ENCODE results near the gene DLG1. TPM values are rescaled to one million over a fixed set of nuclear protein-coding genes. Genes with fewer than 3 reads are reported as not detected.

DLG1 gene
- total and polyA plus RNA-seq, 2 experiments from 2014 or later: 27.6 to 98.0 TPM

DNA sequence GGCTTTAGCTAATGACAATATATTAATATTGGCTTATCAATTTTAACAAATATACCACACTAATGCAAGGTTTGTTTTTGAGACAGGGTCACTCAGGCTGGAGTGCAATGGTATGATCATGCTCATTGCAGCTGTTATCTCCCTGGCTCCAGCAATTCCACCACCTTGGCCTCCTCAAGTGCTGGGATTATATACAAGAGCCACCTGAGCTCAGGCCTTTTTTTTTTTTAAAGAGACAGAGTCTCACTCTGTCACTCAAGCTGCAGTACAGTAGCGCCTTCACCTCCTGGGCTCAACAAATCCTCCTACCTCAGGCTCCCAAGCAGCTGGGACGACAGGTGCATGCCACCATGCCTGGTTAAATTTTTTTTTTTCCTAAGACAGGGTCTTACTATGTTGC, 11.7 kb downstream of the DLG1 start:
- Histone ChIP-seq H3K79me2 (replicated peaks; ENCODE audit: insufficient read depth) (peaks cover 94% of the 10 kb centered on the region), H3K9me2 (ENCODE audit: insufficient read depth) (no peaks in the 10 kb centered on the region), H3K27me3 (ENCODE audit: insufficient read depth) (no peaks in the 10 kb centered on the region), H4K20me1 (replicated peaks; ENCODE audit: insufficient read depth) (peaks cover 12% of the 10 kb centered on the region), H3F3A (replicated peaks; ENCODE audit: low read depth) (no peaks in the 10 kb centered on the region), H3K4me1 (ENCODE audit: insufficient read depth) (no peaks in the 10 kb centered on the region), H2AFZ (no peak overlapping the region), H3K36me3 (ENCODE audit: insufficient read depth) (peaks cover 8% of the 10 kb centered on the region; the same call in 1 of the 2 replicates), H3K4me2 (no peak overlapping the region), H3K4me3 (no peak overlapping the region), H3K27ac (ENCODE audit: low read depth) (no peak overlapping the region)
- H3K27me3 Mint-ChIP-seq (ENCODE audit: insufficient read depth, low read depth, poor library complexity): no peaks in the 10 kb centered on the region
- TF ChIP-seq EZH2 (IDR thresholded peaks at IDR 0.05; ENCODE audit: low read depth, unreplicated experiment): no peak
- H3K9me3 Mint-ChIP-seq: peaks cover 4% of the 10 kb centered on the region
- DNase-seq (ENCODE audit: low spot score) (no peak), ATAC-seq (no peak)
- no peak overlapping the region for H3K27ac Mint-ChIP-seq
- H3K36me3 Mint-ChIP-seq (ENCODE audit: low read depth): peaks cover 53% of the 10 kb centered on the region
- no peaks in the 10 kb centered on the region for H3K4me1 Mint-ChIP-seq
- no peak overlapping the region for H3K4me3 Mint-ChIP-seq

GRCh38 chr3:197285557-197285956, 12.9 kb downstream of the DLG1 start:
- Mint-ChIP-seq H3K4me1 (no peaks in the 10 kb centered on the region), H3K4me3 (no peak overlapping the region), H3K36me3 (ENCODE audit: low read depth) (peaks cover 56% of the 10 kb centered on the region), H3K27ac (no peak overlapping the region), H3K27me3 (ENCODE audit: insufficient read depth, low read depth, poor library complexity) (no peaks in the 10 kb centered on the region), H3K9me3 (peaks cover 4% of the 10 kb centered on the region)
- no peak overlapping the region for H3K27ac ChIP-seq (ENCODE audit: low read depth)
- peaks cover 93% of the 10 kb centered on the region for H3K79me2 ChIP-seq (replicated peaks; ENCODE audit: insufficient read depth)
- H3K4me2 ChIP-seq: no peak overlapping the region
- H3K4me1 ChIP-seq (ENCODE audit: insufficient read depth): no peaks in the 10 kb centered on the region
- DNase-seq (ENCODE audit: low spot score): no peak
- H3K27me3 ChIP-seq (ENCODE audit: insufficient read depth): no peaks in the 10 kb centered on the region
- H3K36me3 ChIP-seq (ENCODE audit: insufficient read depth): peaks cover 8% of the 10 kb centered on the region; the same call in 1 of the 2 replicates
- H2AFZ ChIP-seq: no peak overlapping the region
- H4K20me1 ChIP-seq (replicated peaks; ENCODE audit: insufficient read depth): peaks cover 12% of the 10 kb centered on the region
- no peak overlapping the region for H3K4me3 ChIP-seq
- no peak for ATAC-seq
- no peaks in the 10 kb centered on the region for H3K9me2 ChIP-seq (ENCODE audit: insufficient read depth)
- H3F3A ChIP-seq (replicated peaks; ENCODE audit: low read depth): no peaks in the 10 kb centered on the region
- TF ChIP-seq EZH2phosphoT487 (IDR thresholded peaks at IDR 0.05; ENCODE audit: unreplicated experiment) (no peak), POLR2AphosphoS5 (IDR thresholded peaks at IDR 0.05; ENCODE audit: low read depth) (no peak), CTCF (conservative IDR thresholded peaks at IDR 0.05; ENCODE audit: low read depth in 2 of 2) (no peak), JUNB (IDR thresholded peaks at IDR 0.05; ENCODE audit: unreplicated experiment) (no peak), ZNF462 (CRISPR knock-in tag; IDR thresholded peaks at IDR 0.05) (no peak), NANOG (IDR thresholded peaks at IDR 0.05; ENCODE audit: borderline replicate concordance) (no peak), EZH2 (IDR thresholded peaks at IDR 0.05; ENCODE audit: low read depth, unreplicated experiment) (no peak), STAT1 (IDR thresholded peaks at IDR 0.05; ENCODE audit: unreplicated experiment) (no peak)
- TF ChIP-seq, protein P1, sequence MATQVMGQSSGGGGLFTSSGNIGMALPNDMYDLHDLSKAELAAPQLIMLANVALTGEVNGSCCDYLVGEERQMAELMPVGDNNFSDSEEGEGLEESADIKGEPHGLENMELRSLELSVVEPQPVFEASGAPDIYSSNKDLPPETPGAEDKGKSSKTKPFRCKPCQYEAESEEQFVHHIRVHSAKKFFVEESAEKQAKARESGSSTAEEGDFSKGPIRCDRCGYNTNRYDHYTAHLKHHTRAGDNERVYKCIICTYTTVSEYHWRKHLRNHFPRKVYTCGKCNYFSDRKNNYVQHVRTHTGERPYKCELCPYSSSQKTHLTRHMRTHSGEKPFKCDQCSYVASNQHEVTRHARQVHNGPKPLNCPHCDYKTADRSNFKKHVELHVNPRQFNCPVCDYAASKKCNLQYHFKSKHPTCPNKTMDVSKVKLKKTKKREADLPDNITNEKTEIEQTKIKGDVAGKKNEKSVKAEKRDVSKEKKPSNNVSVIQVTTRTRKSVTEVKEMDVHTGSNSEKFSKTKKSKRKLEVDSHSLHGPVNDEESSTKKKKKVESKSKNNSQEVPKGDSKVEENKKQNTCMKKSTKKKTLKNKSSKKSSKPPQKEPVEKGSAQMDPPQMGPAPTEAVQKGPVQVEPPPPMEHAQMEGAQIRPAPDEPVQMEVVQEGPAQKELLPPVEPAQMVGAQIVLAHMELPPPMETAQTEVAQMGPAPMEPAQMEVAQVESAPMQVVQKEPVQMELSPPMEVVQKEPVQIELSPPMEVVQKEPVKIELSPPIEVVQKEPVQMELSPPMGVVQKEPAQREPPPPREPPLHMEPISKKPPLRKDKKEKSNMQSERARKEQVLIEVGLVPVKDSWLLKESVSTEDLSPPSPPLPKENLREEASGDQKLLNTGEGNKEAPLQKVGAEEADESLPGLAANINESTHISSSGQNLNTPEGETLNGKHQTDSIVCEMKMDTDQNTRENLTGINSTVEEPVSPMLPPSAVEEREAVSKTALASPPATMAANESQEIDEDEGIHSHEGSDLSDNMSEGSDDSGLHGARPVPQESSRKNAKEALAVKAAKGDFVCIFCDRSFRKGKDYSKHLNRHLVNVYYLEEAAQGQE (IDR thresholded peaks at IDR 0.05; ENCODE audit: unreplicated experiment): no peak
- TF ChIP-seq, protein P2, sequence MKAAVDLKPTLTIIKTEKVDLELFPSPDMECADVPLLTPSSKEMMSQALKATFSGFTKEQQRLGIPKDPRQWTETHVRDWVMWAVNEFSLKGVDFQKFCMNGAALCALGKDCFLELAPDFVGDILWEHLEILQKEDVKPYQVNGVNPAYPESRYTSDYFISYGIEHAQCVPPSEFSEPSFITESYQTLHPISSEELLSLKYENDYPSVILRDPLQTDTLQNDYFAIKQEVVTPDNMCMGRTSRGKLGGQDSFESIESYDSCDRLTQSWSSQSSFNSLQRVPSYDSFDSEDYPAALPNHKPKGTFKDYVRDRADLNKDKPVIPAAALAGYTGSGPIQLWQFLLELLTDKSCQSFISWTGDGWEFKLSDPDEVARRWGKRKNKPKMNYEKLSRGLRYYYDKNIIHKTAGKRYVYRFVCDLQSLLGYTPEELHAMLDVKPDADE (IDR thresholded peaks at IDR 0.05): no peak
